NCI-H2081 (cell line): Measurements from ENCODE around the gene CRABP2.

Experiments used
- DNase-seq, 2 experiments: peaks; one replicate each; lab custom pipeline; 2025; lab: John Stamatoyannopoulos, UW

The CRABP2 gene

GRCh38 chr1:156705321-156705917 is at the start of gene CRABP2:
Gene CRABP2, minus strand, starts transcription at chr1:156705583. Its CDS starts 137 bp downstream, at chr1:156705446.
- no peak for DNase-seq

GRCh38 chr1:156754219-156754618 is 48.8 kb upstream of the CRABP2 start:
- no peak for DNase-seq

GRCh38 chr1:156752843-156753482 is 47.6 kb upstream of the CRABP2 start:
- DNase-seq: no peak

- peak; percentile 99 for DNase-seq
Measured at GRCh38 chr1:156751757-156752481, 46.5 kb upstream of the CRABP2 start.

- DNase-seq: no peak
Measured at GRCh38 chr1:156751451-156751756, 46.0 kb upstream of the CRABP2 start, which contains the start of gene HDGF. Gene HDGF, minus strand, starts transcription at chr1:156751675. Its CDS starts 246 bp downstream, at chr1:156751429.

GRCh38 chr1:156750711-156751450 is 45.5 kb upstream of the CRABP2 start:
- DNase-seq: peak; percentile 31 to 57

- peak; percentile 63 to 81 for DNase-seq
Measured at GRCh38 chr1:156750191-156750672, 44.8 kb upstream of the CRABP2 start.

GRCh38 chr1:156749419-156750118 is 44.2 kb upstream of the CRABP2 start:
- no peak for DNase-seq

- no peak for DNase-seq
Measured at GRCh38 chr1:156748670-156749418, 43.5 kb upstream of the CRABP2 start.

- peak in 1 of 2 experiments; percentile 39 for DNase-seq
Measured at GRCh38 chr1:156747742-156748669, 42.6 kb upstream of the CRABP2 start.

GRCh38 chr1:156746728-156747631 is 41.6 kb upstream of the CRABP2 start:
- peak; percentile 87 to 91 for DNase-seq

- DNase-seq: no peak
Measured at GRCh38 chr1:156746406-156746727, 41.0 kb upstream of the CRABP2 start.

GRCh38 chr1:156745881-156746280 is 40.5 kb upstream of the CRABP2 start:
- DNase-seq: no peak

GRCh38 chr1:156744786-156745419 is 39.5 kb upstream of the CRABP2 start:
- no peak for DNase-seq

GRCh38 chr1:156744344-156744743 is 39.0 kb upstream of the CRABP2 start:
- no peak for DNase-seq

GRCh38 chr1:156743367-156744302 is 38.3 kb upstream of the CRABP2 start:
- DNase-seq: no peak

- no peak for DNase-seq
Measured at GRCh38 chr1:156742801-156743200, 37.4 kb upstream of the CRABP2 start.
